Endothelial cell of umbilical vein (primary cell): ENCODE data around the gene NSD1.

Source experiments
- CTCF ChIP-seq, 2 donors: IDR thresholded peaks; 1 replicate in 1 of 2; 2 replicates in 1 of 2; pipeline ENCODE4 v1.5.1; 2011; ENCODE audit warnings: low read length in 2 of 2, mild to moderate bottlenecking in 2 of 2, moderate library complexity in 2 of 2, control low read depth in 1 of 2, inconsistent platforms in 1 of 2, low read depth in 1 of 2; ENCODE audit not compliant: insufficient read depth in 1 of 2; ENCODE audit errors: extremely low read depth in 1 of 2
- EZH2 ChIP-seq: IDR thresholded peaks from 2 replicates; pipeline ENCODE4 v1.6.1; 2012; ENCODE audit warnings: borderline replicate concordance, low read depth, mild to moderate bottlenecking, moderate library complexity, low read length, inconsistent platforms; ENCODE audit not compliant: severe bottlenecking
- GATA2 ChIP-seq: IDR thresholded peaks from 2 replicates; pipeline ENCODE4 v1.7.0; 2011; ENCODE audit warnings: low read depth, mild to moderate bottlenecking, moderate library complexity, mixed read lengths, low read length; ENCODE audit not compliant: insufficient read length, insufficient read depth
- JUN ChIP-seq: IDR thresholded peaks from 2 replicates; pipeline ENCODE4 v1.6.1; 2011; ENCODE audit warnings: borderline replicate concordance, low read depth; ENCODE audit not compliant: insufficient read length, insufficient read depth
- MAX ChIP-seq: IDR thresholded peaks from 2 replicates; pipeline ENCODE4 v1.6.1; 2011; ENCODE audit not compliant: insufficient read depth, insufficient read length
- POLR2A ChIP-seq: IDR thresholded peaks from 2 replicates; pipeline ENCODE4 v1.6.1; 2012; ENCODE audit warnings: low read depth, mild to moderate bottlenecking, control low read depth, low read length
- POLR2AphosphoS5 ChIP-seq: IDR thresholded peaks from 2 replicates; pipeline ENCODE4 v1.6.1; 2012; ENCODE audit warnings: low read depth, mild to moderate bottlenecking, control low read depth, low read length, moderate library complexity; ENCODE audit not compliant: insufficient read depth

GRCh38 chr5:177329883-177330282 is 196.3 kb downstream of the NSD1 start:
- TF ChIP-seq CTCF (IDR thresholded peaks at IDR 0.05; ENCODE audit: extremely low read depth in 1 of 2, insufficient read depth in 1 of 2, low read depth in 1 of 2, low read length in 2 of 2) (no peak), EZH2 (no peak), POLR2A (no peak), MAX (no peak), GATA2 (no peak), POLR2AphosphoS5 (no peak), JUN (no peak)
